HL-60 (cell line): ENCODE results near the gene IRF4.

Source experiments
- DNase-seq, 2 experiments: peaks; one replicate each; pipeline ENCODE4 v3.0.0-alpha.2; 2010 to 2020; ENCODE audit warnings: low read depth in 1 of 2, low spot score in 1 of 2
- H3K27ac ChIP-seq: fragments of 250-450 bp; sonication (Bioruptor Pico); replicated peaks from 2 replicates; pipeline ENCODE4 v1.5.1; 2020; ENCODE audit warnings: mild to moderate bottlenecking, moderate library complexity
- H3K27me3 ChIP-seq: fragments of 250-450 bp; sonication (Bioruptor Pico); 2 replicates; pipeline ENCODE4 v1.5.1; 2021; ENCODE audit warnings: mild to moderate bottlenecking, moderate library complexity; ENCODE audit not compliant: insufficient read depth, poor library complexity, severe bottlenecking
- H3K4me3 ChIP-seq: replicated peaks from 2 replicates; pipeline ENCODE4 v1.5.1; 2011; ENCODE audit warnings: mild to moderate bottlenecking, control low read depth, low read length; ENCODE audit not compliant: insufficient read depth
- CTCF ChIP-seq: IDR thresholded peaks from one replicate; pipeline ENCODE4 v1.5.1; 2011; ENCODE audit warnings: low read length, control low read depth, inconsistent platforms; ENCODE audit not compliant: insufficient read depth
- GABPA ChIP-seq: IDR thresholded peaks from 2 replicates; pipeline ENCODE4 v1.6.1; 2012; ENCODE audit warnings: low read depth
- POLR2AphosphoS5 ChIP-seq: IDR thresholded peaks from 2 replicates; pipeline ENCODE4 v1.6.1; 2012; ENCODE audit warnings: low read depth
- REST ChIP-seq: IDR thresholded peaks from 2 replicates; pipeline ENCODE4 v1.6.1; 2012; ENCODE audit warnings: low read depth; ENCODE audit not compliant: insufficient replicate concordance
- SPI1 ChIP-seq: IDR thresholded peaks from 2 replicates; pipeline ENCODE4 v1.6.1; 2012; ENCODE audit warnings: low read depth, mild to moderate bottlenecking, borderline replicate concordance

The IRF4 gene

GRCh38 chr6:441126-441920 is 49.8 kb downstream of the IRF4 start:
- TF ChIP-seq CTCF (no peak), GABPA (no peak), POLR2AphosphoS5 (no peak), REST (no peak), SPI1 (no peak)
- DNase-seq, result no peak
- Histone ChIP-seq H3K4me3 (no peak overlapping the region), H3K27ac (no peak overlapping the region), H3K27me3 (no peaks in the 10 kb centered on the region)

- Histone ChIP-seq H3K4me3 (no peak overlapping the region), H3K27ac (no peak overlapping the region), H3K27me3 (no peaks in the 10 kb centered on the region)
- no peak for DNase-seq
- TF ChIP-seq POLR2AphosphoS5 (no peak), GABPA (no peak), SPI1 (no peak), CTCF (no peak), REST (no peak)
Observed at GRCh38 chr6:443621-444159, 52.1 kb downstream of the IRF4 start.

- H3K27ac ChIP-seq, result no peak overlapping the region
Observed at GRCh38 chr6:444653-445275, 53.2 kb downstream of the IRF4 start.

More at GRCh38 chr6:444653-445275, 53.2 kb downstream of the IRF4 start:
- no peak for DNase-seq
- Histone ChIP-seq H3K4me3 (no peak overlapping the region), H3K27me3 (no peaks in the 10 kb centered on the region)
- TF ChIP-seq REST (no peak), POLR2AphosphoS5 (no peak), CTCF (no peak), SPI1 (no peak)
